Spinal cord (tissue), 4 donors: ENCODE measurements around the gene UBE2B. TPM values are rescaled to one million over a fixed set of nuclear protein-coding genes. Genes with fewer than 3 reads are reported as not detected.

Experiments
- polyA plus RNA-seq, 2 donors: library from polyadenylated mRNA; unstranded; fragments of 120-200 nt; gene quantifications; one replicate each; pipeline ENCODE4 v1.2.1, GENCODE V29; 2013; ENCODE audit not compliant: insufficient read length in 2 of 2
- total RNA-seq, 2 donors: library from RNA; depleted of rRNA in 1 of 2; stranded (reverse); fragments of 120-200 nt in 1 of 2; fragments of >200 nt in 1 of 2; gene quantifications; one replicate each; pipeline versions ENCODE4 v1.2.3 to v1.2.4, GENCODE V29; 2013 to 2014

UBE2B gene
- total and polyA plus RNA-seq, 4 donors, result 20.8 to 123 (median 96.1) TPM

Other genes starting within 250 kb of the UBE2B start
- 100 to 1,000 TPM; 355 to 382 TPM for gene SKP1, start 194.6 kb upstream of the UBE2B start, total RNA-seq
- gene SKP1, start 194.6 kb upstream of the UBE2B start, polyA plus RNA-seq, result 100 to 1,000 TPM; 810 to 859 TPM
- 100 to 1,000 TPM in 1 of 2 donors, 10 to 100 TPM in 1; 94.1 to 134 TPM for gene PPP2CA, start 145.5 kb upstream of the UBE2B start, total RNA-seq
- 100 to 1,000 TPM; 323 to 325 TPM for gene PPP2CA, start 145.5 kb upstream of the UBE2B start, polyA plus RNA-seq
- 1 to 10 TPM; 7.8 TPM for gene CDKL3, start 4.4 kb upstream of the UBE2B start, total RNA-seq
- gene CDKL3, start 4.4 kb upstream of the UBE2B start, polyA plus RNA-seq, result 10 to 100 TPM in 1 of 2 donors, 1 to 10 TPM in 1; 8.1 to 12.0 TPM
- 10 to 100 TPM; 42.6 to 48.1 TPM for gene CDKN2AIPNL, start 40.3 kb downstream of the UBE2B start, total RNA-seq
- gene CDKN2AIPNL, start 40.3 kb downstream of the UBE2B start, polyA plus RNA-seq, result 10 to 100 TPM; 54.0 to 69.3 TPM
- 10 to 100 TPM in 1 of 2 donors, 1 to 10 TPM in 1; 9.1 to 12.1 TPM for gene JADE2, start 154.1 kb downstream of the UBE2B start, total RNA-seq
- 1 to 10 TPM; 6.0 to 8.7 TPM for gene JADE2, start 154.1 kb downstream of the UBE2B start, polyA plus RNA-seq